ENCODE measurements around the gene GYS1. TPM values are rescaled to one million over a fixed set of nuclear protein-coding genes. Genes with fewer than 3 reads are reported as not detected.
A peak's percentile ranks its signal among the peaks of the same experiment; 100 is the strongest.

GYS1 gene
- total RNA-seq, 4 donors from 2014 or later = 28.8 to 42.0 (median 31.0) TPM

DNA sequence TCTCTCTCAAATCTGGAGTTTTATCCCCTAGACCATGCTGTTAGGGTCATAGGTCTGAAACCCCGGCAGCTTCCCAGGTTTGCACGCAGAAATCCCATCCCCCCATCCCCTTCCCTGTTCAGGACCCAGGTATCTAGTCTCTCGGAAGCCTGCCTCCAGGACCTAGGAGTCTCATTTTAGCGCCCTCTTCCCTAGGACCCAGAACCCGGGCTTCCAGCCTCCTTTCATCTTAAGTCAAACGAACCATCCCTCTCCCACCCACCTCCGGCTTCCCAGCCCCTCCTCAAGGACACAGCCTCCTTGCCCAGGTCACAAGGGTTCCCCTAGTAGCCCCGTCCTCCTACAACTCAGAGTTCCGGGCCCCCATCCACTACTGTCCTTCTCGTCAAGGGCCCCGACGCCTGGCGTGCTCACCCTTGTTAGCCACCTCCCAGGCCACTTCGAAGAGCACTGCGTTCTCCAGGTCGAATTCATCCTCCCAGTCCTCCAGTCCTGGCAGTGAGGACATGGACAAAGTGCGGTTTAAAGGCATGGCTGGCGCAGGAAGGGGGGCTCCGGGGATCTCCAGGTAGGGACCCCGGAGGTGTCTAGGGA lies 431 bp downstream of the GYS1 start:
- 1% methylated on average over 16 to 20 of the region's 20 CpGs for WGBS, 2 donors

DNA sequence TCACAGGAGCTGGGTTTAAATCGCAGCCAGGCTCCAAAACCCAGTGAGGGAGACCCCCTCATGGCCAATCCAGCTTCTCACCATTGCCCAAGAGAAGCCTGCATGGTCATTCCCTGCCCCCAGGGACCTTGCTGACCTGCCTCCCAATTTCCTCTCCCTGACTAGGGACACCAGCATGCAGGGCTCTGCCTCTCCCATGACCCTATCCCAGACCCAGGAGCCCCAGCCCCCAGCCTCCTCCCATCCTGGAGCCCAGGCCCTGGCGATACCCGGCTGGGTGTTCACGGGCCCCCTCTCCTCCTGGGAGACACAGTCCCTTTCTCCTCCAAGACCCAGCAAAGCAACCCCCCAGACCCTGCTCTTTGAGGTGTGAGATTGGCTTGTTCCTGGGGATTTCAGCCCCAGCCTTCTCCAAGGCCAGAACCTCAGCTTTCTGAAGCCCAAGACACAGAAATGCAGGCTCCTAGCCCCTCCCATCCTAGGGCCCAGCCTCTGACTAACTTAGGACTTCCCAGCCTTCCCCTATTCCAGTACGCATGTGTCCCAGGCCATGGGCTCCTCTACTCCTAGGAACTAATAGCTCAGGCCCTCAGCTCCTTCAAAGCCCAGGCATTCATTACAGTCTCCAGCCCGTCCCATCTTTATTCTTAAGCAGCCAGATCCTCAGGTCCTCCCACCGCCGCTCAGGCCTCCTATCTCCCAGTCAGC lies 1.1 kb downstream of the GYS1 start:
- 13 to 14% methylated on average over 7 to 8 of the region's 8 CpGs for WGBS, 2 donors
- DNase-seq (ENCODE audit: low spot score in 2 of 2) = peak; percentile 45 to 71
- H3K9me3 ChIP-seq = no peaks in the 10 kb centered on the region

More for the DNA sequence above, 431 bp downstream of the GYS1 start:
- peaks cover 0 to 46% (median 25%) of the 10 kb centered on the region in 4 donors for H3K4me1 ChIP-seq
- peak overlapping the region; percentile 83 to 99 (median 92) for H3K27ac ChIP-seq
- H3K9me3 ChIP-seq = no peaks in the 10 kb centered on the region
- peaks cover 0 to 28% (median 4%) of the 10 kb centered on the region in 3 donors for H3K36me3 ChIP-seq
- no peaks in the 10 kb centered on the region for H3K27me3 ChIP-seq
- TF ChIP-seq EP300 (IDR thresholded peaks at IDR 0.05) (no peak), POLR2A (IDR thresholded peaks at IDR 0.05) (no peak)
- TF ChIP-seq, protein P1, sequence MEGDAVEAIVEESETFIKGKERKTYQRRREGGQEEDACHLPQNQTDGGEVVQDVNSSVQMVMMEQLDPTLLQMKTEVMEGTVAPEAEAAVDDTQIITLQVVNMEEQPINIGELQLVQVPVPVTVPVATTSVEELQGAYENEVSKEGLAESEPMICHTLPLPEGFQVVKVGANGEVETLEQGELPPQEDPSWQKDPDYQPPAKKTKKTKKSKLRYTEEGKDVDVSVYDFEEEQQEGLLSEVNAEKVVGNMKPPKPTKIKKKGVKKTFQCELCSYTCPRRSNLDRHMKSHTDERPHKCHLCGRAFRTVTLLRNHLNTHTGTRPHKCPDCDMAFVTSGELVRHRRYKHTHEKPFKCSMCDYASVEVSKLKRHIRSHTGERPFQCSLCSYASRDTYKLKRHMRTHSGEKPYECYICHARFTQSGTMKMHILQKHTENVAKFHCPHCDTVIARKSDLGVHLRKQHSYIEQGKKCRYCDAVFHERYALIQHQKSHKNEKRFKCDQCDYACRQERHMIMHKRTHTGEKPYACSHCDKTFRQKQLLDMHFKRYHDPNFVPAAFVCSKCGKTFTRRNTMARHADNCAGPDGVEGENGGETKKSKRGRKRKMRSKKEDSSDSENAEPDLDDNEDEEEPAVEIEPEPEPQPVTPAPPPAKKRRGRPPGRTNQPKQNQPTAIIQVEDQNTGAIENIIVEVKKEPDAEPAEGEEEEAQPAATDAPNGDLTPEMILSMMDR (IDR thresholded peaks at IDR 0.05) = no peak
- peak overlapping the region; percentile 55 to 92 (median 71) for H3K4me3 ChIP-seq
- no peak for DNase-seq (ENCODE audit: low spot score in 2 of 2)

DNA sequence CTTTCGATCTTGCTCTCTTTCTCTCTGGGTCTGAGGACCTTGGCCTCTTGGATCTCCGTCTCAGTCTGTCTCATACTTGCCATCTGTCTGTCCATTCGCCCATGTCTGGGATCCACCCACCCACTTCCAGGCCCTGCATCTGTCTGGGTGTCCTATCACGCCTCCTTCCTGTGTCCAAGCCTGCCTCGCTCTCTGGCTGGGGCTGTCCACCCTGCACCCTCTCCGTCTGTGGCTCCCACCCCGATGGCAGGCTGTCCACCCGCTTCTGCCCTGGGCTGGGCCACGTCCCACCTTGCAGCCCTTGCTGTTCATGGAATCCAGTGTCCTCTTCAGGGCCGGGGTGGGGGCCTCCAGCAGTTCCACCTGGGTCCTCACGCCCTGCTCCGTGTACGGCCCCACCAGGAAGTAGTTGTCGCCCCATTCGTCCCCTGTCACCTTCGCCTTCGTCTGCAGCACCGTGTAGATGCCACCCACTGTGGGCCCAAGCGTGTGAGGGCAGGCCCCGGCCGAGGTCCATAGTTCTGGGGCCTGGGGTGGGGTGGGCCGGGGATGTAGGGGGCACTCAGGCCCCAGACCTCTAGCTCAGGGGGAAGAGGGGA lies 2.0 kb downstream of the GYS1 start:
- no peak for TF ChIP-seq EP300 (IDR thresholded peaks at IDR 0.05)
- TF ChIP-seq, protein P1 (IDR thresholded peaks at IDR 0.05) = no peak
- no peak for TF ChIP-seq POLR2A (IDR thresholded peaks at IDR 0.05)
- no peak for DNase-seq (ENCODE audit: low spot score in 2 of 2)
- Histone ChIP-seq H3K4me1 (peaks cover 0 to 46% (median 25%) of the 10 kb centered on the region in 4 donors), H3K36me3 (peaks cover 0 to 43% (median 4%) of the 10 kb centered on the region in 3 donors), H3K9me3 (no peaks in the 10 kb centered on the region), H3K27me3 (no peaks in the 10 kb centered on the region), H3K4me3 (no peak overlapping the region), H3K27ac (peak overlapping the region in 3 of 4 donors; percentile 83 to 99 (median 94))
- WGBS, 2 donors = 91 to 93% methylated on average over 22 of the region's 22 CpGs

More for the DNA sequence above, 1.1 kb downstream of the GYS1 start:
- peak overlapping the region; percentile 55 to 92 (median 71) for H3K4me3 ChIP-seq
- H3K4me1 ChIP-seq = peaks cover 0 to 46% (median 25%) of the 10 kb centered on the region in 4 donors
- peak overlapping the region; percentile 83 to 99 (median 92) for H3K27ac ChIP-seq
- no peaks in the 10 kb centered on the region for H3K27me3 ChIP-seq
- peaks cover 0 to 34% (median 4%) of the 10 kb centered on the region in 3 donors for H3K36me3 ChIP-seq
- TF ChIP-seq POLR2A (IDR thresholded peaks at IDR 0.05) (peak; percentile 52 to 55), EP300 (IDR thresholded peaks at IDR 0.05) (peak in 1 of 2 donors; percentile 72)
- TF ChIP-seq, protein P1 (IDR thresholded peaks at IDR 0.05) = no peak

DNA sequence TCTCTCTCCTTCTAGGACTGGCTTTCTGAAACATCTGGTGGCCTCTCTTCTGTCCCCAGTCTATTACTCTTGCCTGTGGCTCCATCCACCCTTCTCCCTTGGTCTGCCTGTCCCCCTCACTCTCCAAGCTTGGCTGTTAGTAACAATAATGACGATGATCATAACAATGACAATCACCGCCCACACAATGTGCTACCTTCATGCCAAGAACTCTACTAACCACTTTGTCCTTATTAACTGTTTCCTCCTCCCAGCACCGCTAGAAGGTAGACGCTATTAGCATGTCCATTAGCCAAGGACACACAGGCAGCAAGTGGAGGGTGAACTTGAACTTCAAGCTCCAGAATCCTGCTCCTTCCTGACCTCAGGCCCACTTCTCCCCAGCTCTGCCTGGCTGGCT lies 2.7 kb downstream of the GYS1 start:
- 69 to 70% methylated on average over 4 of the region's 4 CpGs for WGBS, 2 donors
- Histone ChIP-seq H3K36me3 (peaks cover 0 to 50% (median 9%) of the 10 kb centered on the region in 3 donors), H3K4me3 (no peak overlapping the region), H3K27me3 (no peaks in the 10 kb centered on the region), H3K4me1 (peaks cover 0 to 44% (median 25%) of the 10 kb centered on the region in 4 donors), H3K27ac (no peak overlapping the region), H3K9me3 (no peaks in the 10 kb centered on the region)
- DNase-seq (ENCODE audit: low spot score in 2 of 2) = no peak
- TF ChIP-seq, protein P1 (IDR thresholded peaks at IDR 0.05) = no peak
- TF ChIP-seq EP300 (IDR thresholded peaks at IDR 0.05) (no peak), POLR2A (IDR thresholded peaks at IDR 0.05) (no peak)

Measured in tibial nerve (tissue), 4 donors.